HG03565 (cell line): Measurements from ENCODE around the gene ENOSF1.
A peak's percentile ranks its signal among the peaks of the same experiment; 100 is the strongest.
"Not testable (repeated sequence)": the region's sequence is repeated elsewhere in the genome, so short reads cannot be mapped to it uniquely, and the experiment has no call there.

Experiments
- ATAC-seq: cut with Tn5 transposase; IDR thresholded peaks from one replicate; pipeline ENCODE4 v1.9.1; 2021; ENCODE audit warnings: mild to moderate bottlenecking, moderate library complexity; ENCODE audit not compliant: unreplicated experiment

Gene ENOSF1, protein sequence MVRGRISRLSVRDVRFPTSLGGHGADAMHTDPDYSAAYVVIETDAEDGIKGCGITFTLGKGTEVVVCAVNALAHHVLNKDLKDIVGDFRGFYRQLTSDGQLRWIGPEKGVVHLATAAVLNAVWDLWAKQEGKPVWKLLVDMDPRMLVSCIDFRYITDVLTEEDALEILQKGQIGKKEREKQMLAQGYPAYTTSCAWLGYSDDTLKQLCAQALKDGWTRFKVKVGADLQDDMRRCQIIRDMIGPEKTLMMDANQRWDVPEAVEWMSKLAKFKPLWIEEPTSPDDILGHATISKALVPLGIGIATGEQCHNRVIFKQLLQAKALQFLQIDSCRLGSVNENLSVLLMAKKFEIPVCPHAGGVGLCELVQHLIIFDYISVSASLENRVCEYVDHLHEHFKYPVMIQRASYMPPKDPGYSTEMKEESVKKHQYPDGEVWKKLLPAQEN

DNA sequence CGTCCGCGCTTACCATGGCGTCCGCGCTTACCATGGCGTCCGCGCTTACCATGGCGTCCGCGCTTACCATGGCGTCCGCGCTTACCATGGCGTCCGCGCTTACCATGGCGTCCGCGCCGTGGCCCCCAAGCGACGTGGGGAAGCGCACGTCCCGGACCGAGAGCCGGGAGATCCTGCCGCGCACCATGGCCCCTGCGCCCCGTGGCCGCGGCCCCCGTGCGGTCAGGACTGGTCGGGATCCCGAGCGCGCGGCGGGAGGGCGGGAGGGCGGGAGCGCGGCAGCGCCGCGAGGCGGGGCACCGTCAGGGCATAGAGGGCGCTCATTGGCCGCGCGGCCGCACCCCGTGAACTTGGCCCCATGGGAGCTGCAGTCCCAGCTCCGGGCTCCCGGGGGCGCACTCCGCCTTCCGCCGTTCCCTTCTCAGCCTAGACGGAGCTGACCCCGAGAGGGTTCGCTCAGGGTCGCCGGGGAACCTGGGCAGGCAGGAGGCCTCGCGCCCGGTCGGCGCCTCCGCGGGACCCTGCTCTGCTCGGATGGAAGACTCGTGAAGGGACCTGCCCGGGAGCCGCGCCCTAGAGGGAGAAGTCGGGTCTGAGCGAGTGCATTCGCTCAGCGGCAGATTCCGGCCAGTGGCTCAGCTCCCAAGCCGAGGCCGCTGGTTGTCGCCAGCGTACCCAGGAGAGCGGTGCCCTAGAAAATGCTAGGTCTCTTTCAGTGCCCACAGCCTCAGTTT lies at the start of gene ENOSF1:
ENOSF1 (minus strand) TSS at position 230 of the 734 bp plus-strand sequence; CDS start at position 187, 43 bp downstream.
- ATAC-seq = peak; percentile 86

- not testable (repeated sequence) for ATAC-seq
Measured at GRCh38 chr18:759864-760263, 47.4 kb upstream of the ENOSF1 start.

GRCh38 chr18:755506-755905 lies 43.1 kb upstream of the ENOSF1 start:
- ATAC-seq = no peak

- ATAC-seq = no peak
Measured at GRCh38 chr18:754656-755055, 42.2 kb upstream of the ENOSF1 start.

DNA sequence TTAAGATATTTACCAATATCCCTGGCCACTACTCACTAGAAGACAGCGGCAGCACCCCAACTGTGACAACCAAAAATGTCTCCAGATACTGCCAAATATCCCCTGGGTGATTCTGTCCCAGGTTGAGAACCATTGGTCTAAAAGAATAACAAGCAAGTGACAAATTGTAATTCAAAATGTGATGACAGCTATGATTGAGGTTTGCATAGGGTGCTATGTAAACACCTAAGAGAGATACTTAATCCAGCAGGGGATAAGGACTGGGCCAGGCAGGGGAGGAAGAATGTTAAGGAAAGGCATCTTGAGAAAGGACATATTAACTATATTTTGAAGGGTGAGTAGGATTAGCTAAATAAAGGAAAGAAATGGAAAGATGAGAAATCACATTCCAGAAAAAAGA lies 38.0 kb upstream of the ENOSF1 start:
- ATAC-seq = no peak

GRCh38 chr18:744832-745597 lies 32.6 kb upstream of the ENOSF1 start:
- ATAC-seq = no peak

- peak; percentile 82 for ATAC-seq
Measured at GRCh38 chr18:741931-742512, 29.6 kb upstream of the ENOSF1 start.

- no peak for ATAC-seq
Measured at GRCh38 chr18:732371-732770, 19.9 kb upstream of the ENOSF1 start.

- no peak for ATAC-seq
Measured at GRCh38 chr18:731185-731584, 18.8 kb upstream of the ENOSF1 start.

GRCh38 chr18:730692-731091 lies 18.3 kb upstream of the ENOSF1 start:
- ATAC-seq = no peak

- not testable (repeated sequence) for ATAC-seq
Measured at GRCh38 chr18:730120-730519, 17.7 kb upstream of the ENOSF1 start.

DNA sequence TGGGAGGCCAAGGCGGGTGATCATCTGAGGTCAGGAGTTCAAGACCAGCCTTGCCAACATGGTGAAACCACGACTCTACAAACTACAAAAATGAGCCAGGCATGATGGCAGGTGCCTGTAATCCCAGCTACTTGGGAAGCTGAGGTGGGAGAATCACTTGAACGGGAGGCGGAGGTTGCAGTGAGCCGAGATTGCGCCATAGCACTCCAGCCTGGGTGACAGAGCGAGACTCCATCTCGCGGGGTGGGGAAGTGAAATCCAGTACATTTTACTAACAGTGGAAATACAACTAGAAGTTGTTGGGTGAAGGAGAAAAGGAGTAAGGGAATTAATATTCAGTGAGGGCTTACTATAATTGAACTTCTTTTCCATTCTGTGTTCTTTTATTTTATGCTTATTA lies 13.2 kb upstream of the ENOSF1 start:
- no peak for ATAC-seq

DNA sequence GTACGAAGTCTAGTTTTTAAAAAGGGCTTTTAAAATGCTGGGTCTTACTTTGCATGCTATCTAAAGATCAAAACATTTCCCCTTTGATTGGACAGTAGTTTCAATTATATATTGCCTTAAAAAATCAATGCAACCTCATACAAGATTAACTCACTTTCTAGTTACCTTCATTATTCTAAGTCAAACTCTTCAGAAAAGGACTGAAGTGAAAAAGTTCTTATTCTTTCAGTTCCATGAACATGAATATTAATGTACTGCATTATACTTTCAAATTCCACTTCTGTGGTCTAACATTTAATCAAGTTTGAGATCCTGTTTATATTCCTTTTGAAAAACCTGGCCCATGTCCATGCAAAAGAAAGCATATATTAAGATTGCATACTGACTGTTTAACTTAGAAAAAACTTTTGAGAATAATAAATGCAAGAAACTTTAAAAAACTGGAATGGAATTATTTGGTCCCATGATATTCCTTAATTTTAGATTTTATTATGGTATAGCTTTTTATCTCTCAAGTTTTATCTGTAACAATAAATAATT lies 11.2 kb upstream of the ENOSF1 start:
- no peak for ATAC-seq

DNA sequence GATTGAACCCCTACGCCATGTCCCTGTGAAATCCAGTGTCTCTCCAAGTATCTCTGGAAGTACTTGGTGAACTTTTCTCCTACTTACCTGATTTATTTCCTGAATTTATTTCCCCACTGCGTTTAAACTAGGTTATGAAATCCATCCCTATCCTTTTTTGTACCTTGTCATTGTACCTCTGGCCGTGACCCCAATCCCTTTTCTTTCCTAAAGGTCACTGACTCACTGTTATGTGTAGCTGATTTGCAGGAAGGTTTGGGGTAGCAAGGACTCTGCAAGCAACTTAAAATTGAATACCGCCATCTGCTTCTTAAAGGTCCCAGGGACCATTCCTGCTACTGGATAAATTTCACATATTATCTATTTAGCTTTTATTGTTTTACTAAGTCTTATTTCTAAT lies 4.6 kb upstream of the ENOSF1 start:
- ATAC-seq = no peak

DNA sequence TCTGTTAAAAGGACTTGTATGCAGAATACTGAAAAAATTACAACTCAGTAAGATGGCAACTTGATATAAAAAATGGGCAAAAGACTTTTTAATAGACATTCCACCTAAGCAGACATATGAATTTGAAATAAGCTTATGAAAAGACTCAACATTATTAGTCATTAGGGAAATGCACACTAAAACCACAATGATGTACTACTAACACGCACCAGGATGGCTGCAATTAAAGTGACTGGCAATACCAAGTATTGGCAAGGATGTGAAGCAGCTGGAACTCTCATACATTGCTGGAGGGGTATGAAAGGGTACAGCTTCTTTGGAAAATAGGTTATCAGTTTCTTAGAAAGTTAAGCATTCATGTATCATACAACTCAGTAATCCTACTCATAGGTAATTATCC lies 3.2 kb upstream of the ENOSF1 start:
- no peak for ATAC-seq

DNA sequence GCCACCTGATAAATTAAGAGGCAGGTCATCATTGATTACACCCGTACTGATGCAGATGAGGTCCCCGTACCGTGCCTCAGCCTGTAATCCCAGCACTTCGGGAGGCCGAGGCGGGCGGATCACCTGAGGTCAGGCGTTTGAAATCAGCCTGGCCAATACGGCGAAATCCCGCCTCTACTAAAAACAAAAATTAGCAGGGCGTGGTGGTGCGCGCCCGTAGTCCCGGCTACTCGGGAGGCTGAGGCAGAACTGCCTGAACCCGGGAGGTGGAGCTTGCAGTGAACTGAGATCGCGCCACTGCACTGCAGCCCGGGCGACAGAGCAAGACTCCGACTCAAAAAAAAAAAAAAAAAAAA lies 683 bp upstream of the ENOSF1 start:
- no peak for ATAC-seq

DNA sequence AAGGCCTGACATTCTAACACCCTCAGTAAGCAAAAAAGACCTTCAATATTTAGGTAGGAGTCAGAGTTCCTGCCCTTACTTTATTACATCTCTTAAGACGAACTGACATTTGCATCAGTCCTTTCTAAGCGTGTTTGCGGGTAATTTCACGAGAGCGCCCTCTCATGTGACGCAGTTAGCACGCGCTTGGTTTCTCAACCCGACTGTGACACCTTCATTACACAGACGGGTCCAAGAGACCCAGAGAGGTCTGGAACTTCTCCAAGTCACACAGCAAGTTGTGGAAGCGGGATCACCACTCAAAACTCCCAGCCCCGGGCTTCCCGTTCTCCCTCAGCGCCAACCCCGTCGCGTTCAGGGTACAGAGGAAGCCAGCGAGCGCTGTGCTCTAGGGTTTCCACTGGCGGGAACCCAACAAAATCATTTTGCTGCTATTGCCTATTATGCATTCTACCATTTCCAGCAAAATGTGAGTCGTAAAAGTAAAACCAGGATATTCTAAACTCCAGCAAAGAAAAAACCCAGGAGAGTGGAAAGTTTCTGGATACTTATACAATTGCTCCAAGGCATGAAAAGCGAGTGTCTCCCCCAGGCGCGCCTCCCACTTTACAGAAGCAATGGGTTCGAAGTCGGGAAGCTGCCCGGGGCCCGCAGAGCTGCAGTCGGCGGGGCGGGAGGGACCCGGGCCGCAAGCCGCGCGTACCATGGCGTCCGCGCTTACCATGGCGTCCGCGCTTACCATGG lies 601 bp downstream of the ENOSF1 start:
- peak; percentile 48 for ATAC-seq

- ATAC-seq = no peak
Measured at GRCh38 chr18:711310-711656, 1.1 kb downstream of the ENOSF1 start.

GRCh38 chr18:710418-711300 lies 1.8 kb downstream of the ENOSF1 start:
- ATAC-seq = no peak
